ENCODE results near the gene NABP2. TPM values are rescaled to one million over a fixed set of nuclear protein-coding genes. Genes with fewer than 3 reads are reported as not detected.

The NABP2 gene
- total and polyA plus RNA-seq, 7 donors = 27.1 to 65.7 (median 31.0) TPM

GRCh38 chr12:56278905-56279304 is 54.8 kb downstream of the NABP2 start:
- Histone ChIP-seq H3K4me1 (no peaks in the 10 kb centered on the region), H3K27me3 (ENCODE audit: insufficient read depth in 3 of 3, low read length in 2 of 3) (no peaks in the 10 kb centered on the region), H3K4me3 (no peak overlapping the region), H3K9me3 (no peaks in the 10 kb centered on the region), H3K36me3 (ENCODE audit: insufficient read depth in 1 of 2, low read depth in 1 of 2) (peaks cover 28 to 100% of the 10 kb centered on the region in 2 donors), H3K27ac (no peak overlapping the region)
- intact Hi-C loops (cut with DNase I) = no loop called here
- 87 to 93% (median 90%) methylated on average over 3 of the region's 3 CpGs for WGBS, 3 donors
- TF ChIP-seq, protein P1, sequence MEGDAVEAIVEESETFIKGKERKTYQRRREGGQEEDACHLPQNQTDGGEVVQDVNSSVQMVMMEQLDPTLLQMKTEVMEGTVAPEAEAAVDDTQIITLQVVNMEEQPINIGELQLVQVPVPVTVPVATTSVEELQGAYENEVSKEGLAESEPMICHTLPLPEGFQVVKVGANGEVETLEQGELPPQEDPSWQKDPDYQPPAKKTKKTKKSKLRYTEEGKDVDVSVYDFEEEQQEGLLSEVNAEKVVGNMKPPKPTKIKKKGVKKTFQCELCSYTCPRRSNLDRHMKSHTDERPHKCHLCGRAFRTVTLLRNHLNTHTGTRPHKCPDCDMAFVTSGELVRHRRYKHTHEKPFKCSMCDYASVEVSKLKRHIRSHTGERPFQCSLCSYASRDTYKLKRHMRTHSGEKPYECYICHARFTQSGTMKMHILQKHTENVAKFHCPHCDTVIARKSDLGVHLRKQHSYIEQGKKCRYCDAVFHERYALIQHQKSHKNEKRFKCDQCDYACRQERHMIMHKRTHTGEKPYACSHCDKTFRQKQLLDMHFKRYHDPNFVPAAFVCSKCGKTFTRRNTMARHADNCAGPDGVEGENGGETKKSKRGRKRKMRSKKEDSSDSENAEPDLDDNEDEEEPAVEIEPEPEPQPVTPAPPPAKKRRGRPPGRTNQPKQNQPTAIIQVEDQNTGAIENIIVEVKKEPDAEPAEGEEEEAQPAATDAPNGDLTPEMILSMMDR (IDR thresholded peaks at IDR 0.05) = no peak
- ATAC-seq (no peak), DNase-seq (no peak)

Other genes with a start within 250 kb of the NABP2 start
- 10 to 100 TPM; 12.1 to 24.6 (median 15.6) TPM for gene SUOX, start 227.1 kb upstream of the NABP2 start, total RNA-seq
- 10 to 100 TPM; 13.8 to 25.5 (median 15.5) TPM for gene SUOX, start 227.1 kb upstream of the NABP2 start, polyA plus RNA-seq
- gene IKZF4, start 203.3 kb upstream of the NABP2 start, total RNA-seq = 1 to 10 TPM; 5.9 to 8.2 (median 8.1) TPM
- gene IKZF4, start 203.3 kb upstream of the NABP2 start, polyA plus RNA-seq = 1 to 10 TPM; 1.6 to 5.2 (median 2.3) TPM
- 10 to 100 TPM; 16.6 to 49.8 (median 23.6) TPM for gene RPS26, start 182.4 kb upstream of the NABP2 start, total RNA-seq
- gene RPS26, start 182.4 kb upstream of the NABP2 start, polyA plus RNA-seq = 1,000 to 10,000 TPM in 1 of 3 donors, 100 to 1,000 TPM in 2; 712 to 1,360 (median 853) TPM
- 1 to 10 TPM in 2 of 4 donors, under 1 TPM in 2; 0.71 to 3.9 (median 1.3) TPM for gene ERBB3, start 144.2 kb upstream of the NABP2 start, total RNA-seq
- gene ERBB3, start 144.2 kb upstream of the NABP2 start, polyA plus RNA-seq = under 1 TPM; 0.13 to 0.26 (median 0.26) TPM
- 100 to 1,000 TPM in 3 of 4 donors, 10 to 100 TPM in 1; 75.3 to 138 (median 112) TPM for gene PA2G4, start 119.8 kb upstream of the NABP2 start, total RNA-seq
- gene PA2G4, start 119.8 kb upstream of the NABP2 start, polyA plus RNA-seq = 100 to 1,000 TPM; 115 to 258 (median 157) TPM
- gene RPL41, start 107.7 kb upstream of the NABP2 start, total RNA-seq = 1,000 to 10,000 TPM; 2,052 to 2,475 (median 2,223) TPM
- 1,000 to 10,000 TPM; 3,632 to 4,096 (median 3,726) TPM for gene RPL41, start 107.7 kb upstream of the NABP2 start, polyA plus RNA-seq
- 10 to 100 TPM in 1 of 4 donors, 1 to 10 TPM in 3; 5.0 to 10.3 (median 6.6) TPM for gene ZC3H10, start 106.1 kb upstream of the NABP2 start, total RNA-seq
- gene ZC3H10, start 106.1 kb upstream of the NABP2 start, polyA plus RNA-seq = 1 to 10 TPM; 3.5 to 7.8 (median 4.5) TPM
- 10 to 100 TPM; 36.7 to 57.4 (median 44.4) TPM for gene ESYT1, start 96.1 kb upstream of the NABP2 start, total RNA-seq
- gene ESYT1, start 96.1 kb upstream of the NABP2 start, polyA plus RNA-seq = 10 to 100 TPM; 20.2 to 40.6 (median 21.0) TPM
- gene MYL6B, start 71.8 kb upstream of the NABP2 start, total RNA-seq = 1,000 to 10,000 TPM in 1 of 4 donors, 100 to 1,000 TPM in 3; 113 to 2,222 (median 606) TPM
- gene MYL6B, start 71.8 kb upstream of the NABP2 start, polyA plus RNA-seq = 100 to 1,000 TPM; 151 to 786 (median 413) TPM
- 100 to 1,000 TPM; 216 to 395 (median 291) TPM for gene MYL6, start 66.0 kb upstream of the NABP2 start, total RNA-seq
- gene MYL6, start 66.0 kb upstream of the NABP2 start, polyA plus RNA-seq = 100 to 1,000 TPM; 384 to 711 (median 489) TPM
- 10 to 100 TPM; 49.8 to 78.7 (median 69.7) TPM for gene SMARCC2, start 34.9 kb upstream of the NABP2 start, total RNA-seq
- 10 to 100 TPM; 16.5 to 46.1 (median 26.5) TPM for gene SMARCC2, start 34.9 kb upstream of the NABP2 start, polyA plus RNA-seq
- gene RNF41, start 2.4 kb upstream of the NABP2 start, total RNA-seq = 10 to 100 TPM; 22.4 to 41.7 (median 34.8) TPM
- gene RNF41, start 2.4 kb upstream of the NABP2 start, polyA plus RNA-seq = 10 to 100 TPM; 21.9 to 54.9 (median 22.9) TPM
- gene SLC39A5, start 5.7 kb downstream of the NABP2 start, total RNA-seq = not detected
- under 1 TPM in 2 of 3 donors, not detected in 1; 0.16 to 0.23 TPM for gene SLC39A5, start 5.7 kb downstream of the NABP2 start, polyA plus RNA-seq
- gene ANKRD52, start 34.0 kb downstream of the NABP2 start, total RNA-seq = 10 to 100 TPM; 14.2 to 37.5 (median 21.5) TPM
- 10 to 100 TPM in 1 of 3 donors, 1 to 10 TPM in 2; 5.7 to 33.6 (median 6.5) TPM for gene ANKRD52, start 34.0 kb downstream of the NABP2 start, polyA plus RNA-seq
- 10 to 100 TPM; 24.3 to 86.6 (median 54.7) TPM for gene COQ10A, start 42.6 kb downstream of the NABP2 start, total RNA-seq
- gene COQ10A, start 42.6 kb downstream of the NABP2 start, polyA plus RNA-seq = 100 to 1,000 TPM in 1 of 3 donors, 10 to 100 TPM in 2; 16.2 to 105 (median 63.5) TPM
- 100 to 1,000 TPM; 317 to 601 (median 394) TPM for gene CS, start 76.0 kb downstream of the NABP2 start, total RNA-seq
- gene CS, start 76.0 kb downstream of the NABP2 start, polyA plus RNA-seq = 100 to 1,000 TPM; 194 to 269 (median 216) TPM
- 10 to 100 TPM; 32.8 to 40.2 (median 33.8) TPM for gene CNPY2, start 91.6 kb downstream of the NABP2 start, total RNA-seq
- gene CNPY2, start 91.6 kb downstream of the NABP2 start, polyA plus RNA-seq = 10 to 100 TPM; 45.4 to 73.5 (median 65.0) TPM
- 10 to 100 TPM; 22.1 to 37.5 (median 28.7) TPM for gene PAN2, start 109.7 kb downstream of the NABP2 start, total RNA-seq
- 10 to 100 TPM; 17.3 to 28.7 (median 17.4) TPM for gene PAN2, start 109.7 kb downstream of the NABP2 start, polyA plus RNA-seq
- gene IL23A, start 114.5 kb downstream of the NABP2 start, total RNA-seq = under 1 TPM in 1 of 4 donors, not detected in 3; 0.32 TPM
- under 1 TPM in 2 of 3 donors, not detected in 1; 0.57 to 0.68 TPM for gene IL23A, start 114.5 kb downstream of the NABP2 start, polyA plus RNA-seq
- 10 to 100 TPM; 25.9 to 34.6 (median 30.9) TPM for gene STAT2, start 135.8 kb downstream of the NABP2 start, total RNA-seq
- 10 to 100 TPM; 15.0 to 31.7 (median 15.2) TPM for gene STAT2, start 135.8 kb downstream of the NABP2 start, polyA plus RNA-seq
- not detected for gene APOF, start 138.5 kb downstream of the NABP2 start, total RNA-seq
- not detected for gene APOF, start 138.5 kb downstream of the NABP2 start, polyA plus RNA-seq
- gene TIMELESS, start 225.1 kb downstream of the NABP2 start, total RNA-seq = 1 to 10 TPM; 2.8 to 4.3 (median 3.7) TPM
- gene TIMELESS, start 225.1 kb downstream of the NABP2 start, polyA plus RNA-seq = 1 to 10 TPM; 3.3 to 5.2 (median 4.8) TPM
- gene MIP, start 230.3 kb downstream of the NABP2 start, total RNA-seq = not detected
- under 1 TPM in 2 of 3 donors, not detected in 1; 0.05 to 0.13 TPM for gene MIP, start 230.3 kb downstream of the NABP2 start, polyA plus RNA-seq
- gene SPRYD4, start 244.2 kb downstream of the NABP2 start, total RNA-seq = 1 to 10 TPM; 2.8 to 4.4 (median 3.7) TPM
- gene SPRYD4, start 244.2 kb downstream of the NABP2 start, polyA plus RNA-seq = 1 to 10 TPM; 1.7 to 4.6 (median 2.7) TPM

Measured in psoas muscle (tissue), 8 donors.